GM12878 (cell line): ENCODE measurements around the gene COMMD6.

Experiments used
- CHD2 ChIP-seq: IDR thresholded peaks from 2 replicates; pipeline ENCODE4 v1.6.1; 2011; ENCODE audit warnings: low read depth, low read length, improper control_type of control experiment, borderline replicate concordance
- EP300 ChIP-seq, 2 experiments: fragments of 150-350 bp in 1 of 2; IDR thresholded peaks; 2 replicates each; pipeline ENCODE4 v1.6.1; 2011 to 2012; ENCODE audit warnings: low read depth in 2 of 2, low read length in 2 of 2, borderline replicate concordance in 1 of 2, improper control_type of control experiment in 1 of 2, inconsistent platforms in 1 of 2; ENCODE audit not compliant: control insufficient read depth in 1 of 2
- NFIC ChIP-seq: IDR thresholded peaks from 2 replicates; pipeline ENCODE4 v1.6.1; 2012; ENCODE audit warnings: low read depth, mild to moderate bottlenecking, inconsistent platforms, low read length, moderate library complexity
- POLR2AphosphoS5 ChIP-seq: IDR thresholded peaks from 2 replicates; pipeline ENCODE4 v1.6.1; 2011; ENCODE audit warnings: mild to moderate bottlenecking, low read length, inconsistent platforms

- no peak for TF ChIP-seq NFIC
- TF ChIP-seq POLR2AphosphoS5: no peak
- no peak for TF ChIP-seq EP300 (IDR thresholded peaks at IDR 0.05; ENCODE audit: borderline replicate concordance in 1 of 2, control insufficient read depth in 1 of 2, low read depth in 2 of 2, low read length in 2 of 2)
- no peak for TF ChIP-seq CHD2
These were observed 26.5 kb downstream of the COMMD6 start for GRCh38 chr13:75511051-75511625.
